Fibroblast of skin of abdomen (primary cell): Measurements from ENCODE around the gene IL36B.

Source experiments
- DNase-seq: peaks from one replicate; pipeline ENCODE4 v3.0.0-alpha.2; 2013

IL36B gene

GRCh38 chr2:113050921-113051895, 1.5 kb downstream of the IL36B start:
- DNase-seq, result no peak

- DNase-seq, result no peak
Observed at GRCh38 chr2:113046465-113046864, 6.2 kb downstream of the IL36B start.

GRCh38 chr2:113041871-113042270, 10.8 kb downstream of the IL36B start:
- no peak for DNase-seq

- DNase-seq, result no peak
Observed at GRCh38 chr2:113039719-113040118, 12.9 kb downstream of the IL36B start.

- DNase-seq, result no peak
Observed at GRCh38 chr2:113039158-113039557, 13.5 kb downstream of the IL36B start.

GRCh38 chr2:113038291-113038690, 14.4 kb downstream of the IL36B start:
- no peak for DNase-seq

GRCh38 chr2:113036763-113037162, 15.9 kb downstream of the IL36B start:
- DNase-seq, result no peak

GRCh38 chr2:113034016-113034415, 18.7 kb downstream of the IL36B start:
- DNase-seq, result no peak

GRCh38 chr2:113032737-113033136, 19.9 kb downstream of the IL36B start:
- DNase-seq, result no peak

GRCh38 chr2:113028112-113028511, 24.6 kb downstream of the IL36B start:
- no peak for DNase-seq

GRCh38 chr2:113027691-113028090, 25.0 kb downstream of the IL36B start:
- DNase-seq, result no peak

- no peak for DNase-seq
Observed at GRCh38 chr2:113025737-113026136, 26.9 kb downstream of the IL36B start.

GRCh38 chr2:113024764-113025163, 27.9 kb downstream of the IL36B start:
- DNase-seq, result no peak

- DNase-seq, result no peak
Observed at GRCh38 chr2:113021312-113021711, 31.4 kb downstream of the IL36B start.

- no peak for DNase-seq
Observed at GRCh38 chr2:113018509-113018908, 34.2 kb downstream of the IL36B start.

- no peak for DNase-seq
Observed at GRCh38 chr2:113015655-113016054, 37.0 kb downstream of the IL36B start.

- DNase-seq, result no peak
Observed at GRCh38 chr2:113015042-113015441, 37.6 kb downstream of the IL36B start.

- DNase-seq, result no peak
Observed at GRCh38 chr2:113014067-113014466, 38.6 kb downstream of the IL36B start.

- DNase-seq, result no peak
Observed at GRCh38 chr2:113013336-113013661, 39.4 kb downstream of the IL36B start.

- DNase-seq, result no peak
Observed at GRCh38 chr2:113012436-113013335, 40.0 kb downstream of the IL36B start.

- no peak for DNase-seq
Observed at GRCh38 chr2:113011108-113011507, 41.6 kb downstream of the IL36B start.

GRCh38 chr2:113010088-113010487, 42.6 kb downstream of the IL36B start:
- peak; percentile 4 for DNase-seq

- no peak for DNase-seq
Observed at GRCh38 chr2:113009622-113010021, 43.0 kb downstream of the IL36B start.

GRCh38 chr2:113007250-113007649, 45.4 kb downstream of the IL36B start:
- DNase-seq, result no peak
